ENCODE data around the gene SLC1A7. TPM values are rescaled to one million over a fixed set of nuclear protein-coding genes. Genes with fewer than 3 reads are reported as not detected.

SLC1A7 gene
- total RNA-seq, 1 donor from 2014 or later = not detected

GRCh38 chr1:53057127-53057526 lies 85.3 kb downstream of the SLC1A7 start:
- Mint-ChIP-seq H3K27ac (no peak overlapping the region), H3K4me3 (no peak overlapping the region), H3K4me1 (peaks cover 2% of the 10 kb centered on the region), H3K36me3 (peaks cover 2% of the 10 kb centered on the region), H3K27me3 (ENCODE audit: insufficient read depth, low read depth) (peaks cover 25% of the 10 kb centered on the region), H3K9me3 (no peaks in the 10 kb centered on the region)
- Histone ChIP-seq H3K36me3 (no peaks in the 10 kb centered on the region), H3K4me3 (no peak overlapping the region), H3K79me2 (ENCODE audit: low read depth) (no peaks in the 10 kb centered on the region), H3F3A (ENCODE audit: low read depth) (no peaks in the 10 kb centered on the region), H4K20me1 (ENCODE audit: low read depth) (no peaks in the 10 kb centered on the region), H3K27me3 (peaks cover 51% of the 10 kb centered on the region), H3K9me3 (ENCODE audit: low read depth) (no peaks in the 10 kb centered on the region), H2AFZ (replicated peaks) (no peak overlapping the region), H3K9ac (no peak overlapping the region), H3K4me2 (no peak overlapping the region), H3K27ac (no peak overlapping the region), H3K4me1 (peaks cover 4% of the 10 kb centered on the region)
- DNase-seq (ENCODE audit: low spot score) = no peak
- TF ChIP-seq EZH2phosphoT487 (IDR thresholded peaks at IDR 0.05) = no peak
- TF ChIP-seq CTCF (IDR thresholded peaks at IDR 0.05) = no peak
- no peak for TF ChIP-seq EZH2 (IDR thresholded peaks at IDR 0.05)

GRCh38 chr1:53051676-53052075 lies 90.8 kb downstream of the SLC1A7 start:
- H3K9me3 Mint-ChIP-seq = no peaks in the 10 kb centered on the region

GRCh38 chr1:53050310-53050709 lies 92.1 kb downstream of the SLC1A7 start:
- Histone ChIP-seq H3K4me1 (peaks cover 42% of the 10 kb centered on the region), H4K20me1 (ENCODE audit: low read depth) (no peaks in the 10 kb centered on the region), H3K4me2 (no peak overlapping the region), H3K27ac (no peak overlapping the region), H2AFZ (replicated peaks) (no peak overlapping the region), H3K9me3 (ENCODE audit: low read depth) (no peaks in the 10 kb centered on the region), H3K9ac (no peak overlapping the region), H3K4me3 (no peak overlapping the region), H3K79me2 (ENCODE audit: low read depth) (no peaks in the 10 kb centered on the region), H3K27me3 (no peaks in the 10 kb centered on the region), H3F3A (ENCODE audit: low read depth) (no peaks in the 10 kb centered on the region), H3K36me3 (no peaks in the 10 kb centered on the region)
- no peak overlapping the region for H3K4me3 Mint-ChIP-seq
- H3K9me3 Mint-ChIP-seq = no peaks in the 10 kb centered on the region
- no peak for TF ChIP-seq EZH2phosphoT487 (IDR thresholded peaks at IDR 0.05)
- TF ChIP-seq EZH2 (IDR thresholded peaks at IDR 0.05) = no peak
- no peak for TF ChIP-seq CTCF (IDR thresholded peaks at IDR 0.05)
- no peaks in the 10 kb centered on the region for H3K27me3 Mint-ChIP-seq (ENCODE audit: insufficient read depth, low read depth)
- peaks cover 45% of the 10 kb centered on the region for H3K4me1 Mint-ChIP-seq
- no peak for DNase-seq (ENCODE audit: low spot score)
- H3K36me3 Mint-ChIP-seq = peaks cover 2% of the 10 kb centered on the region
- H3K27ac Mint-ChIP-seq = no peak overlapping the region

More at GRCh38 chr1:53051676-53052075, 90.8 kb downstream of the SLC1A7 start:
- H3K27me3 Mint-ChIP-seq (ENCODE audit: insufficient read depth, low read depth) = peaks cover 3% of the 10 kb centered on the region
- Histone ChIP-seq H3K4me1 (peaks cover 42% of the 10 kb centered on the region), H2AFZ (replicated peaks) (no peak overlapping the region), H4K20me1 (ENCODE audit: low read depth) (no peaks in the 10 kb centered on the region), H3K9ac (no peak overlapping the region), H3F3A (ENCODE audit: low read depth) (no peaks in the 10 kb centered on the region), H3K27ac (no peak overlapping the region), H3K36me3 (no peaks in the 10 kb centered on the region), H3K27me3 (no peaks in the 10 kb centered on the region), H3K9me3 (ENCODE audit: low read depth) (no peaks in the 10 kb centered on the region), H3K4me2 (no peak overlapping the region), H3K4me3 (no peak overlapping the region), H3K79me2 (ENCODE audit: low read depth) (no peaks in the 10 kb centered on the region)
- H3K4me1 Mint-ChIP-seq = peaks cover 42% of the 10 kb centered on the region
- H3K4me3 Mint-ChIP-seq = no peak overlapping the region
- peaks cover 2% of the 10 kb centered on the region for H3K36me3 Mint-ChIP-seq
- no peak for TF ChIP-seq CTCF (IDR thresholded peaks at IDR 0.05)
- no peak for TF ChIP-seq EZH2phosphoT487 (IDR thresholded peaks at IDR 0.05)
- no peak for TF ChIP-seq EZH2 (IDR thresholded peaks at IDR 0.05)
- DNase-seq (ENCODE audit: low spot score) = no peak
- no peak overlapping the region for H3K27ac Mint-ChIP-seq

All from neural progenitor cell (in vitro differentiated cells).